Raji (cell line): Measurements from ENCODE around the gene TNFSF8.

Experiments
- POLR2A ChIP-seq: IDR thresholded peaks from 2 replicates; pipeline ENCODE4 v1.6.1; 2011; ENCODE audit warnings: low read depth, low read length, control low read depth; ENCODE audit not compliant: insufficient read depth

Gene TNFSF8, protein sequence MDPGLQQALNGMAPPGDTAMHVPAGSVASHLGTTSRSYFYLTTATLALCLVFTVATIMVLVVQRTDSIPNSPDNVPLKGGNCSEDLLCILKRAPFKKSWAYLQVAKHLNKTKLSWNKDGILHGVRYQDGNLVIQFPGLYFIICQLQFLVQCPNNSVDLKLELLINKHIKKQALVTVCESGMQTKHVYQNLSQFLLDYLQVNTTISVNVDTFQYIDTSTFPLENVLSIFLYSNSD

DNA sequence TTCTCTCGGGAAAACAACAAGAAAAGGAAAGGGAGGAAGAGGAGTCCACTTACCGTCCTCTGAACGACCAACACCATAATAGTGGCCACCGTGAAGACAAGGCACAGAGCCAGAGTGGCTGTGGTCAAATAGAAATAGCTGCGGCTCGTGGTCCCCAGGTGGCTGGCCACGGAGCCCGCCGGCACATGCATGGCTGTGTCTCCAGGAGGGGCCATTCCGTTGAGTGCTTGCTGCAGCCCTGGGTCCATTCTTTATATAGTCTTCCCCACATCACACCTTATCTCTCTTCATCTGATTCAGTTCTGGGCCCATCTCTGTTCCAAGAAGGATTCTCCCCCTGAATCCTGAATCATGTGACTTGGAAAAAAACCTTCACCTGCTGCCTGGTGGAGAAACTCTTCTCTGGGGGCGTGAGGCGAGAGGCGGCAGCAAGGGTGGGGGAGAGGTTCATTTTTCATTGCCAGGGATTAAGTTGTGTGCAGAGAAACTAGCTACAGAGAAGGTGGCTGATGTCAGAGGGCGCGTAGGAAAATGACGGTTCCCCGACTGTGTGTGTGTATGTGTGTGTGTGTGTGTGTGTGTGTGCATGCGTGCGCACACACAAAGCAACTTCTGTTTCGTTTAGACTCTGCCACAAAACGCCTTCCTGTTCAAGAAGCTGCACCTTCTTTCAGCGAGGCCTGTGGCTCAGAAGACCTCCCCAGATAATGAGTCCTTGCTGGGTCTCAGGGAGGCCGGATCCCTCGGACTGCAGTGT, at the start of gene TNFSF8:
TSS of gene TNFSF8 (minus strand) at position 536 of the 757 bp plus-strand sequence. CDS start at position 248, 288 bp downstream.
- no peak for TF ChIP-seq POLR2A

DNA sequence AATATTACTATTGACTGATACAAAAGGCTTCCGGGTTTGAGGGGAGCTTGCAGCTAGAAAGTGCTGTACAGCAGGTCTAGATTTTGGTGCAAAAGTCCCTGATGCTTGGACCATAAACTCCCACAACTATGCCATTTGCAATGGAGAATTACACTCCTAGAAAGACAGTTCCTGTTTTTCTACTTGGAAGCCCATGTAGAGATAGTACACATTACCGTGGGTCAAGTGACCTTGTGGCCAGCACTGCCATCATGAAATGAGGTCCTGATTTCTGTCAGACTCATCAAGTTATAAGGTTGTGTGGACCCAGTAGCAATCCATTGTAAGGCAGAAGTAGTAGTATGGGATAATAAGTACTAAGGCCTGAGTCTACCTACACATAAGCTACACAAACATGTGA, 42.8 kb upstream of the TNFSF8 start:
- TF ChIP-seq POLR2A: no peak

DNA sequence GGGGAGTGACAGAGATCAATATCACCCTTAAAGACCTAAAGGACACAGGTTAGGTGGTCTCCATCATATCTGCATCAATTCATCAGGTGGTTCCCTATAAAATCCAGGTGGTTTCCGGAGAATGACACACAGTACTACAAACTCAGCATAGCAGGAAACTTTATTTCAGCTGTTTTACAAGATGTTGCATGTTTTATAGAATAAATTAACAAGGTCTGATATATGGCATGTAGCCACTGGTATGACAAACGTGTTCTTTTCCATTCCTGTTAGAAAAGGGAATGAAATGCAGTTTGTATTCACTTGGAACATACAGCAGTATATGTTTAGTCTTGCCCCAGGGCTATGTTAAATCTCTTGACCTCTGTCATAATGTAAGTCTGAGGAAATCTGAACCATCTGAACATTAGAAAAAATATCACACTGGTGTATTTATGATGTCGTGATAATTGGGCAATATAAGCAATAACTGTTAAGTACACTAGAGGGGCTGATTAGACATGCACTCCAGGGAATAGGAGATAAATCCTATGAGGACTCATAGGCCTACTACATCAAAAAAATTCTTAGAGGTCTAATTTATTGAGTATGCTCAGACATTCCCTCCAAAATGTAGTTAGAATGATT, 42.2 kb upstream of the TNFSF8 start:
- TF ChIP-seq POLR2A: no peak

DNA sequence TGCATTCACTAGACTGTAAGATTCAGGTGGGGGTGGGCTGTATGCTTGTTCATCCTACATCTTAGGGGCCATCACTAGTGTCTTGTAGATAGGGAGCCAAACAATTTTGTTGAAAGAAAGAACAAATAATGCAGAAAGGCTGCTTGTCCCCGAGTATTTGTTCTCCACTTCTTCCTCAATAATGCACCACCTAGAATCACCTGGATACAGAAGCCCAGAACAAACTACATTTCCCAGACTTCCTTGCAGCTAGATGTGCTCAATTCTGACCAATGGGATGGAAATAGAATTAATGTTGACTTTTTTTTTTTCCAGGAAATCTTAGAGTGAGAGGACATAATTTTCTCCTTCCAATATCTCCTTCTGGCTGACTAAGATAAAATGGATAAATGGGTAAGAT, 38.9 kb upstream of the TNFSF8 start:
- no peak for TF ChIP-seq POLR2A

DNA sequence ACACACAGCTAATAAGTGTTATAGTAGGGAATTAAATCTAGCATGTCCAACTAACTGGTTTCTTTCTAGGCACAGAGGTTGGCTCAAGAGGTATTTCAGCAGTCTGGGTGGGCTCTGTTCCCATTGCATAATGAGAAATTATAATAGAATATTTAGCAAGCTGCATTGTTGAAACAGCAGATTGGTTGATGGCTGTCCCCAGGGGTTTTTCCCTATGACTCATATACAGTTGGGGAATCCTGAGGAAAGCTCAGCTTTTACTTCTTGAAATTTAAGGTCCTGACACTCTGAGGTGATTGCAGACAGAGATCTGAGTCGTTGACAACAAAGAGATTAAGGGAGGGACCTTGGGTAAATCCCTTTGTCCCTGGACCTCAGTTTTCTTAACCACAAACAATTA, 38.3 kb upstream of the TNFSF8 start:
- TF ChIP-seq POLR2A: no peak

DNA sequence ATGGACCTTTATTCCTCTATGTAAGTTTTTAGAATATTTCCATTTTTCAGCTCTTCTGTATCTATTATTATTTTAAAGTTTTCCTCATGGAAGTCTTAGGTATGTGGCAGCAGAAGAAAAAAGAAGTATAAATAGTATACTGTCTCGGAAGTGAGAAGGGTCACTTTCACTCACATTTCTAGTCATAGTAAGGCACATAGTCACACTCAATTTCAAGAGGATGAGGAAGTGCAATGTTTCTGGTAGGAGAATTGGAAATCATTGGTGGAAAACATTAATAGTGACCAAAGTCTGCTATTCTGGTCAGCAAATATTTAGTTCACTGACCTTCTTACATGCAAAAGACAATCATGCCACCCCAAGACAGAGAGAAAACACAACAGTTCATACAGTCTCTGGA, 35.2 kb upstream of the TNFSF8 start:
- TF ChIP-seq POLR2A: no peak

DNA sequence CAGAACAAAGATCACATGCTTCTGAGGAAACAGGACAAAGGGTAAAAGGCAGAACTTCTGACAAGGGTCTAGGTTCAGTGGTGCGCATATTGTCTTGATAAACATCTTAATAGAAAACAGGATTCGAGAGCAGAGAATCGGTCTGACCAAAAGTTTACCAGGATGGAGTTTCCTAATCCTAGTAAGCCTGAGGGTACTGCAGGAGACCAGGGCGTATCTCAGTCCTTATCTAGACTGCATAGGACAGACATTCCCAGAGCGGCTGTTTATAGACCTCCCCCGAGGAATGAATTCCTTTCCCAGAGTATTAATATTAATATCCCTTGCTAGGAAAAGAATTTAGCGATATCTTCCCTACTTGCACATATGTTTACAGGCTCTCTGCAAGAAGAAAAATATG, 32.4 kb upstream of the TNFSF8 start:
- TF ChIP-seq POLR2A: no peak

DNA sequence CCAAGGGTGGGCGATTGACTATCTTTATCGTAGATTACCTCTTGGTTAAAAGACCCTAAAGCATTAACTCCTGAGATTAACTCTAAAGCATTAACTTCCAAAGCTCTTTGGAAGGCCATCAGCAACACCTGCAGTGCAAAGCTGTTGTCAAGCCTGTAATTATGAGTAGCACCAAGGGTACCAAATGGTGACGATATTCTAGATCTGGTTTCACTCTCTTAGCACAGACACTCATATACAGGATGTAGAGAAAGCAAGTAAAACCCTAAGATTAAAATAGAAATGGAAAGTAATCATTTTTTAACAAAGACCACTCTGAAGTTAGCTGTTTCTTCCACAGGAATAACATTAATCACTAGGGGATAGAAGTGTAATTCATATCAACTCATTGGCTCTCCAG, 29.9 kb upstream of the TNFSF8 start:
- no peak for TF ChIP-seq POLR2A

DNA sequence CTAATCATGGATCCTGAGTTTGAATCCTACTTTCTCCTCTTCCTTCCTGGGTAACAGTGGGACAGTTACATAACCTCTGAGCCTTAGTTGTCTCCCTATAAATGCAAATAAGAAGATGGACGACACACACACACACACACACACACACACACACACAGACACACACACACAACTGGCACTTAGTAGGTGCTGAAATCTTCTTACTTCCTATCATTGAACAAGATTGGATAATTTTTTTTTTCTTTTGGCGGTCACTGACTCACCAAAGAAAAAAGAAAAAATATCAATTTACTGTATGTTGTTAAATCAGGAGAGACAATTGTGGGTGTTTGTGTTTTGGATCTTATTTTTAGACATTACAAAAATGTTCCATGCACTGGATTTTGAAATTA, 28.4 kb upstream of the TNFSF8 start:
- TF ChIP-seq POLR2A: no peak

DNA sequence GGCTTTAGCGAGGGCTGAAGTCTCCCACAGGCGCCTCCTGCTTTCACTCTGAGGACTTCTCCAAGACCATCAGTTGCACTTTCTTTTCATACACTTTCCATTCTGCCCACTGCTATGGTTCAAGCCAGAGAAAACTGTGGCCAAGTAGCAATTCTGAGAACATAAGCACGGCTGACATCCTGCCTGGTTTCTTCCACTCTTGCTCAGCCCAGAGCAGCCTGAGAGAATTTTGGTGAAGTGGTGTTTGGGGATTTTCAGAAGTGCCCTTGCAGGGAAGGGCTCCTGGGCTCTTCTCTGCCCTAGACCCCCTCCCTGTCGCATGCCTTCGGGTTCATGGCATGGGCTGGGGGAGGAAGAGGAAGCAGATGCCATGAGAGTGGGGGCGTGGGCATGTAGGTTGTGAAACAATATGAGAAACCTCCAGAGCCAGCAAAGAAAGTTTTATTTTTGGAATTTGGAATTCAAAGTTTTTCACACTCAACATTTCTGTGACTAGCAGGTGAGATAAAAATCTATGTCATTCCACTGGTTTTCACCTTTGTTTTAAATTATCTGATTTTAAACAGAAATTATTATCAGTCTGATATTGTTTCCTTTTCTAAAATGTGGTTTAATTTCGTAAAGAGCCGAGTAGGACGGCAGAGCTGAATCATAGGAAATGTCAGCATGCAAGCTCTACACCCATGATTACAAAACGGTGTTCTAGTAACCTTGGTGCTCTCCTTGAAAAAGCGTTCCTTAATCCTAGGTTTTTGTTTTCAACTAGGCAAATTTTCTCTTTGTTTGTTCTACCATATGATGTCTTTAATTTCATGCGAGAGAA, 27.8 kb upstream of the TNFSF8 start:
- TF ChIP-seq POLR2A: no peak

DNA sequence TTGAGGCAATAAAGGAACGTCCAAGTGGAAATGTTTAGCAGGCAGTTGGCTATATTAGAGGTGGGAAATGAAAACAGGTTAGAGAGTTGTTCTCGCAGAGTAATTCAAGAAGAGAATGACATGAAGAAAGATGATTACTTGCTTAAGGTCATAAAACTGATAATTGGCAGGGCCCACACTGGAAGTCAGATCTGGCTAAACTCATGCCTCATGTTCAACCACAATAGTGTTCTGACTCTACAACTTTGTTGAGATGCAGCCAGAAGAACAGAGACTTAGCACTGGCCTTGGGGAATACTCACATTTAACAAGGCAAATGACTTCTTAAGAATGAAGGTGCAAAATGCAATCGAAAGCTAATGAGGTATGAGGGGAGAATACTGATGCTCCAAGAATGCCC, 27.2 kb upstream of the TNFSF8 start:
- TF ChIP-seq POLR2A: no peak

DNA sequence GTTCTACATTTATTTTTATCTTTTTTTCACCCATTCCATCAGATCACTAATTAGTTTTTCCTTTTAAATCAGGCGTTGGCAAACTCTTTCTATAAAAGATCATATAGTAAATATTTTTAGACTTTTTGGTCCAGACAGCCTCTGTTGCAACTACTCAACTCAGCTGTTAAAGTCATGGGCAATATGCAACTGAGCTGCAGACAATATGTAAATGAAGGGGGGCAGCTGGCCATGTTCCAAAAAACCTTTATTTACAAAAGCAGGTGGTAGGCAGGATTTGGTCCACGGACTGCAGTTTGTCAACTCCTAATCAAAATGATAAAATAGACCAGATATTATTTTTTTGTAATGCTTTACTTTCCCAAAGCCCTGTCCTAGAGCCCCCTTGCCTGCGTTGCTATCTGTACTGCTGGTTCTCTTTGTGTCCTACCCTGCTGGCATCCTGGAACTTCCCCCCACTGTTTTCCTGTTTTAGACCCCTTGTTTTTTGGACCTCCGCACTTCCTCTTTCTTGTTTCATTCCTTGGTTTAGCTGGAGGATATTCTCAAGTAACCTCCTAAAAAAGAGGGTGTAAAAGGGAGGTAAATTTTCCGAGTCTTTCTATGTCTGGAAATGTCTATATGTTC, 24.7 kb upstream of the TNFSF8 start:
- TF ChIP-seq POLR2A: no peak

DNA sequence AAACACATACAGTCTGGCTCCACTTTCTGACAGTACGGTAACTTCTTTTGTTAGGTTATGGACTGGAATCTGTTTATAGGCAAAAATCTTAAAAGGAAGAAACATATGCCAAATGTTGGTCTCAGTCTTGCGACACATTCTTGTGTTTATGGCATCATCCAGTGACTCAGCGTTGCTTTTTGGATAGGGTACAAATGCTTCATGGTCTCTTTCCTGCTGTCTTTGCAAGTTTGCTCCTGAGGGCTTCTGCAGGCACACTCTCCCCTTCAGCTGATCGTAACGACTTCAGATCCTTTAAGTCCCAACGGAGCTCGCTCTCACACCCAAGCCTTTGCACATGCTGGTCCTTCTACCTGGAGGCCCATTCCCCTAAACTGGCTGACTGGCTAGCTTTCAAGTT, 23.6 kb upstream of the TNFSF8 start:
- no peak for TF ChIP-seq POLR2A

DNA sequence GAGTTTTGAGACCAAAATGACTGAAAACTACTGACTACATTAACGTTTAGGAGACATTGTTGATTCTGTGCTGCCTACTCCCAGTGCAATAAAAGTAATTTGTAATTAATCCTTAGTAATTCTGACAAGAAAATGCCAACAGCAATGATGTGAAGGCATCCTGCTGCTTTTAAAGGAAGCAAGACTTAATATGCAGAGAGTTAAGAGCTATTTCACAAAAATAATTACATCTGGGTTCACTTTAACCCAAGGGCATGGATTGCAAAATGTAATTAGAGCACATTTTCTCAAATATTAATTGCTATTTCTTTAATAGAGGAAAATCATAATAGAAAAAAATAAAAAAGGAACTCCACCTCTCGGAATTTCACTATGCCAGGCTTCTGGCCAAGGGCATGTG, 22.7 kb upstream of the TNFSF8 start:
- TF ChIP-seq POLR2A: no peak

DNA sequence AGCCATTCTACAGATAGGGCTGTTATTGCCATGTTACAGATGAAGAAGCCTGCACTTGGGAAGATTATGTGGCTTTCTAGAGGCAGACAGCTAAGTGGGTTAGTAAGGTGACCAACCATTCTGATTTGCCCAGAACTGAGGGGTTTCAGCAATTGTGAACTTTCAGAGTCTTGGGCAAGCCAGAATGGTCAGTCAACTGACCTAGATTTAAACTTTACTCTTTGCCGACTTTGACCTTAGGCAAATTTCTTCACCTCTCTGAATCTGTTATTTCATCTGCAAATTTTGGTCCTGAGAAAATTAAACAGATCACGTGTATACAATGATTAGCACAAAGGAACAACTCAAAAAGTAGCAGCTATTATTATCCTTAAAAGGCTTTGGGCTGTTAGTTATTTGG, 20.4 kb upstream of the TNFSF8 start:
- no peak for TF ChIP-seq POLR2A
